ENCODE results near the gene LRG1.

The LRG1 gene

GRCh38 chr19:4511300-4512054 is 28.4 kb downstream of the LRG1 start:
- no peak for DNase-seq (ENCODE audit: low spot score)

GRCh38 chr19:4510435-4511255 is 29.2 kb downstream of the LRG1 start:
- no peak for DNase-seq (ENCODE audit: low spot score)

GRCh38 chr19:4508698-4509097 is 31.1 kb downstream of the LRG1 start:
- DNase-seq (ENCODE audit: low spot score) = no peak

- DNase-seq (ENCODE audit: low spot score) = no peak
Measured at GRCh38 chr19:4507804-4508203, 32.0 kb downstream of the LRG1 start.

- DNase-seq (ENCODE audit: low spot score) = no peak
Measured at GRCh38 chr19:4507150-4507452, 32.7 kb downstream of the LRG1 start.

- DNase-seq (ENCODE audit: low spot score) = no peak
Measured at GRCh38 chr19:4506449-4507149, 33.2 kb downstream of the LRG1 start.

- DNase-seq (ENCODE audit: low spot score) = no peak
Measured at GRCh38 chr19:4505570-4506448, 34.0 kb downstream of the LRG1 start.

- DNase-seq (ENCODE audit: low spot score) = no peak
Measured at GRCh38 chr19:4504891-4505569, 34.8 kb downstream of the LRG1 start.

GRCh38 chr19:4504297-4504701 is 35.5 kb downstream of the LRG1 start:
- DNase-seq (ENCODE audit: low spot score) = peak; percentile 67

- DNase-seq (ENCODE audit: low spot score) = no peak
Measured at GRCh38 chr19:4503825-4504170, 36.0 kb downstream of the LRG1 start.

- DNase-seq (ENCODE audit: low spot score) = no peak
Measured at GRCh38 chr19:4503132-4503824, 36.6 kb downstream of the LRG1 start.

GRCh38 chr19:4502282-4503131 is 37.3 kb downstream of the LRG1 start:
- no peak for DNase-seq (ENCODE audit: low spot score)

- DNase-seq (ENCODE audit: low spot score) = no peak
Measured at GRCh38 chr19:4501691-4502090, 38.1 kb downstream of the LRG1 start.

- DNase-seq (ENCODE audit: low spot score) = no peak
Measured at GRCh38 chr19:4500841-4501591, 38.8 kb downstream of the LRG1 start.

GRCh38 chr19:4499855-4500254 is 40.0 kb downstream of the LRG1 start:
- DNase-seq (ENCODE audit: low spot score) = no peak

GRCh38 chr19:4499318-4499717 is 40.5 kb downstream of the LRG1 start:
- no peak for DNase-seq (ENCODE audit: low spot score)

GRCh38 chr19:4498694-4499093 is 41.1 kb downstream of the LRG1 start:
- DNase-seq (ENCODE audit: low spot score) = no peak

GRCh38 chr19:4497770-4498389 is 42.0 kb downstream of the LRG1 start:
- DNase-seq (ENCODE audit: low spot score) = no peak

- no peak for DNase-seq (ENCODE audit: low spot score)
Measured at GRCh38 chr19:4496304-4496703, 43.5 kb downstream of the LRG1 start.

Measured in Ammon's horn (tissue), 1 donor.